ENCODE results near the gene LRFN2.

LRFN2 gene

GRCh38 chr6:40477246-40478126 lies 109.7 kb downstream of the LRFN2 start:
- DNase-seq (ENCODE audit: low read depth), result no peak

GRCh38 chr6:40476673-40477072 lies 110.5 kb downstream of the LRFN2 start:
- no peak for DNase-seq (ENCODE audit: low read depth)

DNA sequence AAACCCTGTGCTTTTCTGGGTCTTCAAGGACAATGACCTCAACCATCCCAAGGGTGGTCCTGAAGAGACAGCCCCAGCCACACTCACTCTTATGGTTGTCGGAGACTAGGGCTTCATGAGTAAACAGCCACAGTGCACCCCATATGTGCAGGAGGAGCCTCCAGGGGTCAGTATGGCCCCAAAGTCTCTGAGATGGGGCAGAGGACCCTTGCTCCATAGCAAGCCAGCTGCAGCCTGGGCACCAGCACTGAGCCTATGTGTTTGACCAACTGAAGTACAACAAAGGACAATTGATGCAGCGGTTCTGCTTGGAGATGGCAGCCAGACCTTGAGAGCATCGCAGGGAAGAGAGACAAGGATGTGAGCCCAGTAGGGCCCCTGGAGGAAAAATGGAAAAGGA lies 112.2 kb downstream of the LRFN2 start:
- DNase-seq (ENCODE audit: low read depth), result no peak

DNA sequence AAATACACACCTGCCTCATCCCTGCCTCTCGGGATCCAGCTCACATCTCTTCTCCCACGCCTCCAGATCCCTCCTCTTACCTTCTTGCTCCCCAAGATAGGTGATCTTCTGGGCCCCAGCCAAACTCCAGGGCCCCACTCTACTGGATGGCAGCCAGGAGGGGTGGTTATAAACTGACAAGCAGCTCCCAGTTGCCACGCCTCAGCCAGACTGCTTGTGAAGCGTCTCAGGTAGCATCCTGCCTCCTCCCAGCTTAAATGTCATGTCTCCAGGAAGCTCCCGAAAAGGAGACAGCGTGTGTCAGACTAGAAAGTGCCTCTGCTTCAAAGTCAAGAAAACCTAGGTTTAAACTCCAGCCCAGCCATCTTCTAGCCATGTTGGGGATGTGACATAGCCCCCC lies 114.1 kb downstream of the LRFN2 start:
- DNase-seq (ENCODE audit: low read depth), result no peak

DNA sequence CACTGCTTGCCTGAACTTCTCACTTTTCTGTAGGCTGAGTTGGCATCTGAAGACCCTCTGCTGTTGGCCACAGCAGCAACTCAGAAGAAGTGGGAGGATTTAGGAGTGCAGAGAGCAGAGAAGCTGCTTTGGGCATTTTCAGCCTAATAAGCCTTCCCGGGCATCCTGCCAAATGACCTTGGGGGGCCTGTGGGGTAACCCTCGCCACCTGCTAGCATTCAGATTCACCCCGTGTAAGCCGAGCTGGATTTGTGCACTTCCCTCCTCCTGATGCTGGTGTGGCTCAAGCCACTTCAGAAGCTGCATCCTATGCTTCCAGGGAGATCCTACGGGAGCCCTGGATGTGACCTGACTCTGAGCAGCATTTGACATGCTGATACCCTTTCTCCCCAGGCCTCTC lies 114.8 kb downstream of the LRFN2 start:
- no peak for DNase-seq (ENCODE audit: low read depth)

- no peak for DNase-seq (ENCODE audit: low read depth)
These were observed 115.9 kb downstream of the LRFN2 start for GRCh38 chr6:40471243-40471642.

GRCh38 chr6:40469323-40469722 lies 117.8 kb downstream of the LRFN2 start:
- no peak for DNase-seq (ENCODE audit: low read depth)

- no peak for DNase-seq (ENCODE audit: low read depth)
These were observed 120.1 kb downstream of the LRFN2 start for GRCh38 chr6:40466986-40467539.

- no peak for DNase-seq (ENCODE audit: low read depth)
These were observed 125.5 kb downstream of the LRFN2 start for GRCh38 chr6:40461643-40462042.

DNA sequence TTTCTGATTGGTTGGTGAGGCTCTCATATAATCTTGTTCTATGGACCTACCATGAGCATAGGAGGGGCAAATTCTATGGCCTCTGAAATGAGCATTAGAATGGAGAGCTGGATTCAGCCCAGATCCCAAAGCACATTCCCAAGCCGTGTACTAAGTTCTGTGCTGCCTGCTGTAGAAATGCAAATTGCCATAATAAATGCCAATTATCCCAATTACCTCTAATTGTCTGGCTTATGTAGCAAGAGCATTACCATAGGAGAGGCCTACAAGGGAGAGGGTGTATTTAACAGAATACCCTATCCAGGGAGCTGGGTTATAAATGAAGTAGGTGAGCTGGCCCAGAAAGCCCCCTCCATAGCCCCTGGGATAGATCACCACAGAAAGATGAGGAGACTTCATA lies 126.8 kb downstream of the LRFN2 start:
- DNase-seq (ENCODE audit: low read depth), result no peak

DNA sequence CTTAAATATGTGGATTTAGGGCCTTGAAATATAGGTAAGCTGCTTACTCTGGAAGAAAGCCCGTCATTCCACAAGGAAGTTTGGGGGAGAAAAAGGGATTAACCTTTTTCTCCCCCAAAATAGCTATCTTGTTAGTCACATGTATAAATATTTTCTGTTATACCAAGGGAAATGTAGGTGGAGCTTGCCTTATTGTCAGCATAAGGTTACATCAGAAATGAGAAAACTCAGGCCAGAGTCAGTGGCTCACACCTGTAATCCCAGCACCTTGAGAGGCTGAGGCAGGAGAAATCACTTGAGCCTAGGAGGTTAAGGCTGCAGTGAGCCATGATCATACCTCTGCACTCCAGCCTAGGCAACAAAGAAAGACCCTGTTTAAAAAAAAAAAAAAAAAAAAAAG lies 129.9 kb downstream of the LRFN2 start:
- DNase-seq (ENCODE audit: low read depth), result no peak

DNA sequence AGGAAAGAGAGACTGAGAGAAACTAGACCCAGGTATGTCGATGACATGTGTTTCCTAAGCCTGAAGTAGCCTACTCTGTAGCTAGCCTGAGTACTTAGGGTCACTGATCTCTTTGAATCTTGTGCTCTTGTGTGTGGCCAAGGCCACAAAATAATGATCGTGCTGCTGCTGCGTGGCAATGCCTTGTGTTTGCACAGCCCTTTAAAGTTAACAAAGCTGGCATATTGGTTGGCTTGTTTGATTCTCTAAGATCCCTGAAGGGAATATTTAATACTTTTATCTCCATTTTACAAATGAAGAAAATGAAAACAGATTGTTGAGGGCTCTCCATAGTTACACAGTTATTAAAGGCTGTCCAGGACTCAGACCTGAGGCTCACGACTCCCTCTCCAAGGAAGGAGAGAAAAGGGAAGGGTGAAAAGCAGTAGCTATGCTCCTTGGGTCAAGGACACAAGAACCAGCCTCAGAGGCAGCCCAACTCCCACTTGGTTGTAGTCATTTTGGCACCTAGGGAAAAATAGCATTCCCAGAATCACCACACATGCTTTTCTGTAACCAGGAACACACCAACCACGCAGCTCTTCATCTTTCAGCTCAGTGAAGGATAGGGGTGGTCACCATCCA lies 130.7 kb downstream of the LRFN2 start:
- no peak for DNase-seq (ENCODE audit: low read depth)

GRCh38 chr6:40455686-40456389 lies 131.3 kb downstream of the LRFN2 start:
- DNase-seq (ENCODE audit: low read depth), result no peak

DNA sequence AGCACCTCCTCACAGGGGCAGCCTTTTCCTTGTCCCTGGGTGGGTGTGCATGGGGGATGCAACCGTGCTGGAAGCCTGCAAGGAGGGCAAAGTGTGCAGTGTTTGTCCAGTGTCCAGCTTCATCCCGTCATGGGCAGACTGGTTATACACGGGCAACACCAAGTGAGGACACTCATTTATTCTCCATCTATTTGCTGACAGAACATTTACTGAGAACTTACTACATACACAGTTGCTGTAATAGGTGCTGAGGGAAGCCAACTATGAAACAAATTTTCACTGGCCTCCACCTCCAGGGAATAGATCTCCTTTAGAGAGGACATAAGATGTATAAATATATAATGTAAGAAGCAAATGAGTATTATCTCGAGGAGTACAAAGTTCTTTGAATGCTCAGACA lies 136.7 kb downstream of the LRFN2 start:
- no peak for DNase-seq (ENCODE audit: low read depth)

DNA sequence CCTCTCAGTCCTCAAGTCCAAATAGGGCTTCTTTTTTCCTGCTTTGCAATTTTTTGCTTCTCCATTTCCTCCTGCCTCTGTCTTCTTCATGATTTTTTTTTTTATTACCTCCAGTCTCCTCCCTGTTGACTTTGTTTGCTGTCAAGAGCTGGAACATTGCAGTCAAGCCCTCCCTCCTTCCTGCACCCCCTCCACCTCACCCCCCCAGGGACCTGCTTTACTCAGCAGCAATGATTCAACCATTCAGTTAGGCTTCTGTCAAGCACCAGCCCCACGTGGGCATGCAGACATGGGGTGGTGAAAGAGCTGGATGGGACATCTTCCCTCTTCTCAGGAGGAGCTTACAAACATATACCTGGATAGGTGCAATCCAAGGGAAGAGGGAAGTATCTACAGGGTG lies 142.4 kb downstream of the LRFN2 start:
- DNase-seq (ENCODE audit: low read depth), result no peak

- DNase-seq (ENCODE audit: low read depth), result no peak
These were observed 142.9 kb downstream of the LRFN2 start for GRCh38 chr6:40444312-40444711.

DNA sequence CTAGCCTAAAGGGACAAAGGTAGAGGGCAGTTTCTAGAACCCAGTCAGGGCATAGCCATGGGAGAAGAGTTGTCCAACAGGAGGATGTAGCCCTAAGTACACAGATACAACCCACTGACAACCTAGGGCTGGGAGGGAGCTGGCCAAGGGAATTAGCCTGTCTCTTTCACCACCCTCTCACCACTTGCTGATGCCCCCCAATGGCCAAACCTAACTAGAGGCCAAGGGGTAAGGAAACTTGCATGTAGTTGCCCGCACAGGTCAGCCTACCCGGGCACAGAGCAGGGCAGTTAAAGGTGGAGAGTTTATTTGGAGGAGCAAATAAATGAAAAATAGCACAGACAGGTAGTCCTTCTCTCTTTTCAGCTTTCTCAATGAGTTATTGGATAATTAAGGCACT lies 143.3 kb downstream of the LRFN2 start:
- DNase-seq (ENCODE audit: low read depth), result no peak

DNA sequence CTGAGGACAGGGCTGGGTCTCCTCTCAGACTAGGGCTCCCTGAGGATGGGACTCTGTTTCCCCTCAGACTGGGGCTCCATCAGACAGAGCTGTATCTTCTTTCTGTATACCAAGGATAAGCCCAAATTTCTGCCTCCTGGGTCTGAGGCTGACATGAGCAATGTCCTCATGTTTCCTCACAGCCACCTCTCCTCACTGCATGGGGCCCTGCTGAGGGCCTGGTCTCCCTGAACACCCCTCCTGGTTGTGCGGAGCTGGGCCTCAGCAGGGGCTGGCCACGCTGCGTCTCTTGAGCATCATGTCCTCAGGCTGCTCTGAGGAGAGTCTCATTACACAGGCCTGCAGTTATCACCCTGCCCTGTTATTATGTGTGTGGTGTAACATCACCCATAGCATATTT lies 144.6 kb downstream of the LRFN2 start:
- no peak for DNase-seq (ENCODE audit: low read depth)

GRCh38 chr6:40441150-40441549 lies 146.0 kb downstream of the LRFN2 start:
- DNase-seq (ENCODE audit: low read depth), result no peak

- DNase-seq (ENCODE audit: low read depth), result no peak
These were observed 147.1 kb downstream of the LRFN2 start for GRCh38 chr6:40440053-40440452.

DNA sequence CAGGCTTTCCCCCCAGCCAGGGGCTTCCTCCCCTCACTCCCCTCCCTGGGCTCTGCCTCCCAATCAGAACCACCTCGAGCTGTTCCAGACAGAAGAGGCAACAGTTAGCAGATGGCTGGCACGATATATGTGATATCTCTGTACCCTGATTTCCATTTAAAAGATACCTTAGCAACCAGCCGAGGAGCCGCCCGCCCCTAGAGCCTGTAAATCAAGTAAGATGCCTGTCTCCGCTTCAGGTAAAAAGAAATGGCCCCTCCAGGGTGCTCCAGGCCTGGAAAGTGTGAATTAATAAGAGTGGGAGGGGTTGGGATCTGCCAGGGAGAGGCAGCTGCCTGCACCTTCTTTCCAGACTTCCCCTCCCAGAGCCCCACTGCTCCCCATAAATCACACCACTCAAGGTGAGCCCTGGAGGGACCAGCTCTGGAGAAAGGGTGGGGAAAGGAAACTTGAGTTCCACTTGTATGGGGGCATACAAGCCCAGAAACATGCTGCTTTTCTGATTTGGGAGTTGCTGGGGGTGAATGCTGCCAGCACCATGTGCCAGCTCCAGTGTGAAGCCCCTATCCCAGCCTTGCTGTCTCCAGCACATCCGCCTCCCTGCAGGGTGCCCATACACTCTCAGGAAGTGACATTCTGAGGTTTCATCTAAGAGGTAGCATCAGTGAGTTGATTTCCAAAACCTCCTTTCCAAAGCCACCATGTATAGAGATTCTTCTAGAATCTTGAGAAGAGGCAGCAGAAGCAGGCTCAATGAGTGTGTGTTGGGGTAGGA lies 148.0 kb downstream of the LRFN2 start:
- no peak for DNase-seq (ENCODE audit: low read depth)
